A673 (cell line): ENCODE results near the gene PRIM1.

ENCODE experiments used
- EZH2 ChIP-seq: fragments of 200-600 bp; sonication (generic); IDR thresholded peaks from 2 replicates; pipeline ENCODE4 v1.6.1; 2017; ENCODE audit warnings: borderline replicate concordance, low read depth, mild to moderate bottlenecking, mixed read lengths, antibody characterized with exemption, low read length; ENCODE audit not compliant: poor library complexity, severe bottlenecking
- TF ChIP-seq, protein P1 (sequence below): fragments of 300-800, 200-600 bp; sonication (generic); conservative IDR thresholded peaks from 2 replicates; pipeline ENCODE4 v1.5.1; 2017; ENCODE audit warnings: low read depth, mild to moderate bottlenecking, antibody characterized with exemption, low read length, moderate library complexity, mixed read lengths

- TF ChIP-seq, protein P1, sequence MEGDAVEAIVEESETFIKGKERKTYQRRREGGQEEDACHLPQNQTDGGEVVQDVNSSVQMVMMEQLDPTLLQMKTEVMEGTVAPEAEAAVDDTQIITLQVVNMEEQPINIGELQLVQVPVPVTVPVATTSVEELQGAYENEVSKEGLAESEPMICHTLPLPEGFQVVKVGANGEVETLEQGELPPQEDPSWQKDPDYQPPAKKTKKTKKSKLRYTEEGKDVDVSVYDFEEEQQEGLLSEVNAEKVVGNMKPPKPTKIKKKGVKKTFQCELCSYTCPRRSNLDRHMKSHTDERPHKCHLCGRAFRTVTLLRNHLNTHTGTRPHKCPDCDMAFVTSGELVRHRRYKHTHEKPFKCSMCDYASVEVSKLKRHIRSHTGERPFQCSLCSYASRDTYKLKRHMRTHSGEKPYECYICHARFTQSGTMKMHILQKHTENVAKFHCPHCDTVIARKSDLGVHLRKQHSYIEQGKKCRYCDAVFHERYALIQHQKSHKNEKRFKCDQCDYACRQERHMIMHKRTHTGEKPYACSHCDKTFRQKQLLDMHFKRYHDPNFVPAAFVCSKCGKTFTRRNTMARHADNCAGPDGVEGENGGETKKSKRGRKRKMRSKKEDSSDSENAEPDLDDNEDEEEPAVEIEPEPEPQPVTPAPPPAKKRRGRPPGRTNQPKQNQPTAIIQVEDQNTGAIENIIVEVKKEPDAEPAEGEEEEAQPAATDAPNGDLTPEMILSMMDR = no peak
- no peak for TF ChIP-seq EZH2
These were observed 37.6 kb downstream of the PRIM1 start for GRCh38 chr12:56714431-56714929.
